ENCODE results near the gene CACUL1.

DNA sequence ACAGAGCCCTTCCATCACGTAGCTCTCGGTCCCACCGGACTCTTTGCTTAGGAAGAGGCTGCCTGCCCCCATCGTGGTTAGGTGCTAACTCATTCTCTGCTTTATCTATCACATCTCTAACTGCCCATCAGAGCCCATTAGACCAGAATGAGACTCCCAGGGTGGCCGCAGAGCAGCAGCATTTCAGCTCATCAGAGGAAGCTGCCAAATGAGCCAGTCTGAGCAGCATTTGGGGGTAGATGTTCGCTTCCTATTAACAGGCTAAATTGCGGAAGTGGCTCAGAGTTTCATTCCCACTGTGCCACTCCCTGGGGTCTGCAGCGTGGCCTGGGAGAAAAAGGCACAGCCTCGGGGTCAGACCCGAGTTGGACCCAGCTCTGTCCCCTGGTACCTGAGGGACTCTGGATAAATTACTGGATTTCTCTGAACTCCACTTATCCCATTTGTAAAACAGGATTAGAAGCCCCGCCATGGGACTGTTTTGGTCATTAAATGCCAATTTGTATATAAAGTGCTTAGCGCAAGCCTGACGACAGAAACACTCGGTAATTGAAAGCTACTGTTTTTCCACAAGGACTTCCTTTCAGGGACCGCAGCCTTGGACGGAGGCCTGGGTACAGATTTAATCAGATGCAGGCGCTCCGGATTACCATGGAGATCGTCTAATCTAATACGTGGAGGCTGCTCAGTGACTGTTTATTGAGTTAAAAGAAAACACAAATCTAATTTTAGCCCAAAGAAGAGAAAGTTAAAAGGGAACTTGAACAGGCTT lies 85.6 kb downstream of the CACUL1 start:
- TF ChIP-seq, protein P1, sequence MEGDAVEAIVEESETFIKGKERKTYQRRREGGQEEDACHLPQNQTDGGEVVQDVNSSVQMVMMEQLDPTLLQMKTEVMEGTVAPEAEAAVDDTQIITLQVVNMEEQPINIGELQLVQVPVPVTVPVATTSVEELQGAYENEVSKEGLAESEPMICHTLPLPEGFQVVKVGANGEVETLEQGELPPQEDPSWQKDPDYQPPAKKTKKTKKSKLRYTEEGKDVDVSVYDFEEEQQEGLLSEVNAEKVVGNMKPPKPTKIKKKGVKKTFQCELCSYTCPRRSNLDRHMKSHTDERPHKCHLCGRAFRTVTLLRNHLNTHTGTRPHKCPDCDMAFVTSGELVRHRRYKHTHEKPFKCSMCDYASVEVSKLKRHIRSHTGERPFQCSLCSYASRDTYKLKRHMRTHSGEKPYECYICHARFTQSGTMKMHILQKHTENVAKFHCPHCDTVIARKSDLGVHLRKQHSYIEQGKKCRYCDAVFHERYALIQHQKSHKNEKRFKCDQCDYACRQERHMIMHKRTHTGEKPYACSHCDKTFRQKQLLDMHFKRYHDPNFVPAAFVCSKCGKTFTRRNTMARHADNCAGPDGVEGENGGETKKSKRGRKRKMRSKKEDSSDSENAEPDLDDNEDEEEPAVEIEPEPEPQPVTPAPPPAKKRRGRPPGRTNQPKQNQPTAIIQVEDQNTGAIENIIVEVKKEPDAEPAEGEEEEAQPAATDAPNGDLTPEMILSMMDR (IDR thresholded peaks at IDR 0.05) = no peak
- TF ChIP-seq POLR2A (IDR thresholded peaks at IDR 0.05; ENCODE audit: low read depth) = no peak
